NCI-H128 (cell line): Measurements from ENCODE around the gene TPSD1.
A peak's percentile ranks its signal among the peaks of the same experiment; 100 is the strongest.
"Not testable (repeated sequence)": the region's sequence is repeated elsewhere in the genome, so short reads cannot be mapped to it uniquely, and the experiment has no call there.

Source experiments
- DNase-seq: peaks from one replicate; lab custom pipeline; 2025; ENCODE audit not compliant: unreplicated experiment; lab: John Stamatoyannopoulos, UW

Gene TPSD1

DNA sequence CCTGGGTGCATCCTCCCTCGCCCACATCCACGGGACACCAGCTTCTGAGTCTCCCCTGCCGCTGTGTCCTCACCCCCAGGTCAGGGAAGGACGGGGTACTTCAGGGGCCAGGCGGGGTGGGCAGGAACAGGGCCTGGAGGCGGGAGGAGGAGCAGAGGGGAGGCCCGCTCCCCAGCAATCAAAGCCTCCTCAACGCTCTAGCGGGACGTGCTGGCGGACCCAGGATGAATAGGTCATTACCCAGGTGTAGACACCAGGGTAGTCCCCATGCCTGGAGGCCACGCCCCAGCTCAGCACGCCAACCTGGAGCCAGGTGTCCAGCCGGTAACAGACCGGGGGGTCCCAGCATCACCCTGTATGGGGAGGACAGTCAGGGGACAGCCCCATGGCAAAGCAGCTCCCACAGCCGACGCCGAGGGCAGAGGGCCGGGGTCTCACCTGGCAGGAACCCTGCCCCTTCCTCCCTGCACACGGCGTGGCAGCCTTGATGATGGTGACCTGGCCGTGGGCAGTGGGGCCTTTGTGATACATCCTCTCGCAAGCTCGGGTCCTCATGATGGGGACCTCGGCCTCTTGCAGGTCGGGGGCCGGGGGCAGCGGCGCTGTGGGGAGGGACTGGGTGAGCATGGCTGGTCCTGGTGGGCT, 24.2 kb downstream of the TPSD1 start:
- DNase-seq, result no peak

DNA sequence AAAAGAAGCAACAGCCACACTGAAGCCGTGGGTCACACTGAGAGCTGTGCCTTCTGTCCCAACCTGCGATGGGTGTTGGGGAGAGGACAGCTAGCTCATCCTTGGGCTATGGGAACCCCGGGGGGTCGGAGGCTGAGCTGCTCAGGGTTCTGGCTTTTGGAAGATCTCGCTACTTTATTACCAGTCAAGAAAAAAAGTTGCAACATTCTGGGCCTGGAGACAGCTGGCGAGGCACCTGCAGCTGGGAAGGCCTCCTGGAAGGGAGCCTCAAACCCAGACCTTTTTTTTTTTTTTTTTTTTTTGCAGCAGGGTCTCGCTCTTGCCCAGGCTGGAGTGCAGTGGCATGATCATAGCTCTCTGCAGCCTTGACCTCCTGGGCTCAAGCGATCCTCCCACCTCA, 24.9 kb downstream of the TPSD1 start:
- no peak for DNase-seq

DNA sequence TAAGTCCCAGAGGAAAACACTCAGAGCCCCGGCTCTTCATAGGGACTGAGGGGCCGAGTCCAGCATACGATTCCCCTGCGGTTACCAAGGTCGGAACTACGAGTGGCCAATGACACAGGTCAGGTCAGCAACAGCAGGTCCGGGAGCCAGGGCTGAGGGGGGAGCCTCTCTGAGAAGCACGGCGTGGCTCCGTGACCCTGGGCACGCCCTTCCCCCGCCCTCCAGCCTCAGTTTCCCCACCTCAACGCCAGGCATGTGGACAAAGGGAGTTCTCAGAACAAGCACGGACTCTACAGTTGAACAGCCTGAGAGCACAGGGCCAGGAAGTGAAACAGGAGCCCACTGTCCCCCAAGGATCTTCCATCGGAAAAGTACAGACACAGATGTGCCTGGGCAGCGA, 25.6 kb downstream of the TPSD1 start:
- DNase-seq, result no peak

DNA sequence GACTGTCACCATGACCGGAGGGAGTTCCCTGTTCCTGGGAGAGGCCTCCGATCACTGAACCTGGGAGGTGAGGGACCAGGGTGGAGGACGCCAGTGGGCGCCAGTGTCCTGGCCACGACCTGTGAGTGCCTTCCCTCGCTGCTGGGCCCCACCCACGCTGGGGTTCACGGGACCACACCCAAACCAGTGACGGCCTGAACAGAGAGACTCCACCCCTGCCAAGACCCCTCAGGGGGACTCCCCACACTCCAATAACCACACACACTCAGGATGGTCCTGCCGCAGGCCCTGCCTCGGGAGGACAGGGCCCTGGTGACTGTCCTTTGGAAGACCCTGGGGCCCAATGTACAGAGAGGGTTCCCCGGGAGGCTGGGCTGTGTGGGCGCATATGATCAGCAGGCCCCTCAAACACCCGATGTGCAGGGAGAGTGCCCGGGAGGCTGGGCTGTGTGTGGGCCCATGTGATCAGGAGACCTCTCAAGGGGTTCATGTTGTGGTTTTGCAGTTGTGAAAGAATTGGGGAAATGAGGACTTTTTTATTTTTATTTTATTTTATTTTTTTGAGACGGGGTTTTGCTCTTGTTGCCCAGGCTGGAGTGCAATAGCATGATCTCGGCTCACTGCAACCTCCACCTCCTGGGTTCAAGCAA, 26.6 kb downstream of the TPSD1 start:
- no peak for DNase-seq

DNA sequence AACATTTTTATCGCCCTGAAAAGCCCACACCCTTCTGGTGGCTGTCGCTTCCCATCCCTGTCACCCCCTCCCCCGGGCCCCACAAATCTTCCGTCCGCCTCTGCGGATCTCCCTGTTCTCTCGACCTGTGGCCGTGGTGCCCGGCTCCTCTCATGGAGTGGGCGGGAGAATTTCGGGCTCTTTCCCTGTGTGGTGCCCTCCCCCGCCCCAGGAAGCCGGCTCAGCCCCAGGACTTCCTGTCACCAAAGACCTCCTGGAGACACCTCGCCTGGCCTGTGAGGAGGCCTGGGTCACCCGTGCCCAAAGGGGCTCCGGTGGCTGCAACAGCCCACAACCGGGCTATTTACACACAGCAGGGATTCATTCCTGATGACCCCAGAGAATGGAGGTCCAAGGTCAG, 27.4 kb downstream of the TPSD1 start:
- DNase-seq, result no peak

DNA sequence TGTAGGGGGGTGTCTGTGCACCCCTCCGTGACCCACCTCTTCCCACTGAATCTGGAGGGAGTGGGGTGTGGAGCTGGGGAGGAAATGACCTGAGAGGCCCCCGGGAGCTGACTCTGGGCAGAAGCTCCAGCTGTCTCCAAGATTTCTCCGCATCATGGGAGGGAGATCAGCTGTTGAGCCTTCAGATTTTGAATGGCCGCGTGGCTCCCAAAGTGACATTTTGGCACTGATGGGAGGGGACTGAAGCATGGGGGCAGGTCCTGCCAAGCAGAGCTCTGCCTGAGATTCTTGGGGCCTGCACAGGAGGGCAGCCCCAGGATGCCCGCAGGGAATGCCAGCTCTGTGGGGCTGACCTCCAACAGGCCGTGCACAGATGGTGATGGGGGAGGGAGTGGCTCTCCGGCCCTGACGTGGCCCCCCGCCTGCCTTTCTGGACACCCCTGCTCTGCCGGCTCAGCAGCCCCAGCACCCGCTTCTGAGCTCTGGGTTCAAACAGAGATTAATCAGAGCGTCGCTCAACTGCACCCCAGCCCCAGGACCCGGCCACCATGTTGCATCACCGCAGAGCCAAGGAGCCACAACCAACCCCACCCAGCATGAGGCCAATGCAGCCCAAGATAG, 28.2 kb downstream of the TPSD1 start:
- no peak for DNase-seq

DNA sequence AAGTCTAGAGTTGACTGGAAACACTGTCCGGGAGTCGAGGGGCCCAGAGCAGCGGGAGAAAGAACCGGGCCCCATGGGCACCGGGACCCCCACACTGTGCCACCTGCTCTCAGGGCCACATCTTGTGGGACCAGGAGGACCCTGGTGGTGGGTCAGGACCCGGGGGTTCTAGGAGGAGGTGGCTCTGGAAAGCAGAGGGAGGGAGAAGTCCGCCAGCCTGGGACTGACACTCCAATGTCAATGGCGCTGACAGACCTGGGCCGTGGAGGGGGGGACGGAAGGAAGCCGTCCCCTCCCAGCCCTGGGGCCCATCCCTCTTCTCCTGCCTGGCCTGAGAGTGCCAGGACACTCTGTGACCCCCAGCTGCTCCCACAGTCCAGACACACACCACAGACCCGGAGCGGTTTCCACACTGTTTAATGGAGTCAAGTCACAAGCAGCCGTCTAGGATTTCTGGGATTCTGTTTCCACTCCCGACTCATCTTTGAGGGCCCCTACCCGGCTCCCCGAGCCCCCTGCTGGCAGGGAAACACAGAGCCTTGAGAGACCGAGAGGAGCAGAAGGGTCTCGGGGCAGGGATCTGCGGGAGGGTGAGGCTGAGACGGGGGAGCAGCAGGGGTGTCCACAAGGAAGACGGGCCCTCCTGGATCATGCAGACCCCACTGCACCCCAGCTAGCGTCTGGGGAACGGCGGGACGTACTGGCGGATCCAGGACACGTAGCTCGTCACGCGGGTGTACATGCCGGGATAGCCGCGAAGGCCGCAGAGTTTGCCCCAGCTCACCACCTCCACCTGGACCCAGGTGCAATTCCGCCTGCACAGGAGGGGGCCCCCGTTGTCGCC, 30.0 kb downstream of the TPSD1 start:
- no peak for DNase-seq

DNA sequence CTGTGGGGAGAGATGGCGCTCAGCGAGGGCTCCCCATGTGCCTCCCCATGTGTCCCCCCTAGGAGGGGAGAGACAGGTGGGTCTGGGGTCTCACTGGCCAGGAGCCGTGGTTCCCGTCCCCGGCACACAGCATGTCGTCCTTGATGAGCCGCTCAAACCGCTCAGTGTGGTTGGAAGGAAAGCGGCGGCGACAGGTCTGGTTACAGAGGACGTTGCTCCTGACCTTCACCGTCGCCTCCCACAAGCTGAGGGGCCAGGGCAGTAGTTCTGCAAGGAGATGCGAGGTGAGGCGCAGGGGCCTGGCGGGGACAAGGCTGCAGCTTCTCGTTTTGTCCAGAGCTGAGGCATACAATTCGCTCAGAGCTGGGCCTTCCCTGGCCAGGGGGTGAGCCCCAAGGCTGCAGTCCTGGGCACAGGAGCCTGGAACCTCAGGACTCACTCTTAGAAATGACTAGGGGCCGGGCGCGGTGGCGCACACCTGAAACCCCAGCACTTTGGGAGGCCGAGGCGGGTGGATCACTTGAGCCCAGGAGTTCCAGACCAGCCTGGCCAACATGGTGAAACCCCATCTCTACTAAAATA, 30.7 kb downstream of the TPSD1 start:
- DNase-seq, result no peak

DNA sequence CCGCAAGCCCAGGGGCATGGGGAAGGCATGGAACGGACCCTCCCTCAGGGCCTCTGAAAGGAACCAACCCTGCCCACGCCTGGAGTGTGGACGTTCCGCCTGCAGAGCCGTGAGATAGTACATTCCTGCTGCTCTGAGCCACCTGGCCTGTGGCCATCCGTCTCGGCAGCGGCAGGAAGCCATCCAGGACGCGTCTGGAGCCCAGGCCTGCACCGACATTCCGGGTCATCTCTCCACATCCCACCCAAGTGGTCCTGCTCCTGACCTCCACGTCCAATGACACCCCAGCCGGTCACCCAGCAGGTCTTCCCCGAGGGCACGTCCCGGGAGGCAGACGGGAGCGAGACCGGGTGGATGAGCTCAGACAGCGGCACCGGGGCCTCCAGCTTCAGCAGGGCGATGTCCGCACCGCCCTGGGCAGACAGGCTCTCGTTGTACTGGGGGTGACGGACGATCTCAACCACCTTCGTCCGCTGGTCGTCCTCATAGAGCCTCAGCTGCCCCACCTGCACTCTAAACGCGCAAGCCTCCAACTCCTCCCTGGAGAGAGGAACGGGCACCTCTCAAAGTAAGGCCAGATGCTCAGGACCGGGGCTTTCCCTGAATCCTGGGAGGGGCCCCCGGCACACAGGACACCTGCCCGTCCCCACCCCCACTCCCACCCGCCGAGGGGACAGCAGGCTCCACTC, 32.3 kb downstream of the TPSD1 start:
- no peak for DNase-seq

DNA sequence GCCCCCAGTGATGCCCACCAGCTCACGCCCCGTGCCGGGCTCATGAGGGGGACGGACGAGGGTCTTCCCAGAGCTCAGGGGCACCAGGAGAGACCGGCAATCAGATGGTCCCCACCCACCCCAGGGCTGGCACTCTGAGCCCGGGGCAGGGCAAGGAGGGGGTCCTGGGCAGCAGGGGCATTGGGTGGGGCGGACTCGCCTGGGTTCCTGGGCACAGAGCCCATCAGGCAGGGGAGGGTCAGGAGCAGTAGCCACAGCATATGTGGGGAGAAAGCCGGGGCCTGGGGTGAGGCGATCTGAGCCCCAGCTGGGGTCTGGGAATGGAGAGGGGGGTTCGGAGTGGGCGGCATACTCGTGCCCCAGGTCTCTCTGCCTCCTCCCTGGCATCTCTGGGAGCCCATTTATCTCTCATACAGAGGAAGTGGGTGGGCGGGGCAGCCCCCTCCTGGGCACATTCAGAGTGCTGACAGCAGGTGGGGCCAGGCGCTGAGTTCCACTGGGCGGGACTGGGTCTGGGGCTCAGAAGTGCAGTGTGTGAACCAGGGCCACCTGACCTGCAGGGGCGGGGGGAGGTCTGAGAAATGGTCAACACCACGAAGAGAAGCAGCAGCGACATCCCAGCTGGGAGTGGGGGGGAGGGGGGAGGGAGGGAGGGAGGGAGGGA, 33.1 kb downstream of the TPSD1 start:
- DNase-seq, result no peak

DNA sequence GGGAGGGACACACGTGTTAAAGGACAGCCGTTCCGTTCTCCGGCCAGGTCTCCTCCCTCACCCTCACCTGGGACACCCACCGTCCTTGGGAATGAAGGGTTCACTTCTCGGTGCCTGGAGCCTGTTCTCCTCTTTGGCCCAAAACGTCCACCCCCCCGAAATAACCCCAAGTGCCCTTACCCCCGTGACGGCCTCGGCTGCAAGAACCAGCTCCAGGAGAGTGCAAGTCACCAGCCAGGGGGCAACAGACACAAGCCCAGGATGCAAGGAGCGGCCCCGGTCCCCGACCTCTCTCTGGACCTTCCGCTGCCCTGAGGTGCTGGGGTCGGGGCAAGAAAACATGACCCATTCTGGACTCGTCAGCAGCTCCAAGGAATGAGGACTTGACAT, 33.6 kb downstream of the TPSD1 start:
- DNase-seq, result no peak

DNA sequence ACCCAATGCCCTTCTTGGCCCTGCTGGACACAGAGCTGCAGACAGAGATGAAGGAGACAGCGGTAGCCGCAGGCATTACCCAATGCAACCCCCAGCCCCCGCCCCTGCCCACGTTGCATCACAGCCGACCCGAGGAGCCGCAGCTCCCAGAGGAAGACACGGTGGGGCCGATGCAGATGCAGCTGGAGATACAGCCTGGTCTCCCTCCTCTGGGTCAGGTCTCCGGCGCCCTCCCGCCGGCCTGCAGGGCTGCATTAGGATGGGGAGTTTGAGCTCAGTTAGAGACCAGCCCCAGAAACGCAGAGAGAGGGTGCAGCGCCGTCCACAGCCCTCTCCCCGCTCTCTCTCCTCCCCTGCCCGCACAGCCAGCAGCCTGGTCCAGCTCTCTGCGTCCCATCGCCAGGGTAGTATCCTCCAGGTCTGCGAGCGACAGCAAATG, 34.2 kb downstream of the TPSD1 start:
- DNase-seq, result no peak

DNA sequence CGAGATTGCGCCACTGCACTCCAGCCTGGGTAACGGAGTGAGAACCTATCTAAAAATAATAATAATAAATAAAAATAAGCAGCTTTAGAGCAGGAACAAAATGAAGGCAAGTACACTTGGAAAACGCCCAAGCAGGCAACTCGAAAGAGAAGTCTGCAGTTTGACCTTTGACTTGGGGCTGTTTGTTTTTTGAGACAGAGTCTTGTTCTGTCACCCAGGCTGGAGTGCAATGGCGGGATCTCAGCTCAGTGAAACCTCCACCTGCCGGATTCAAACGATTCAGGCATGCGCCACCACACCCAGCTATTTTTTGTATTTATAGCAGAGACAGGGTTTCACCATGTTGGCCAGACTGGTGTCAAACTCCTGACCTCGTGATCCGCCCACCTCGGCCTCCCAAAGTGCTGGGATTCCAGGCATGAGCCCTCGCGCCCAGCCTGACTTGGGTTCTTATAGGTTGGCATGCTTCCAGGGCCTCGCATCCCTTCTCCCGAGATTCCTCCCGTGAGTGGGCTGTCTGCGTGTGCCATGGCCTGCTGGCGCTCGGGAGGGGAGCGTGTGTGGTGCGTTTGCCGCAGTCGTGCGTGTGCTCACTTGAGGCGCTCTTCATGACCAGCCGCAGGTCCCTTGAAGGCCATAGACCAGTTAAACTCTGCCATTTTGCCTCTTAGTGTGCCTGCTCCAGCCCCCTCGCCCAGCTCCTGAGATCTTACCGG, 35.1 kb downstream of the TPSD1 start:
- no peak for DNase-seq

DNA sequence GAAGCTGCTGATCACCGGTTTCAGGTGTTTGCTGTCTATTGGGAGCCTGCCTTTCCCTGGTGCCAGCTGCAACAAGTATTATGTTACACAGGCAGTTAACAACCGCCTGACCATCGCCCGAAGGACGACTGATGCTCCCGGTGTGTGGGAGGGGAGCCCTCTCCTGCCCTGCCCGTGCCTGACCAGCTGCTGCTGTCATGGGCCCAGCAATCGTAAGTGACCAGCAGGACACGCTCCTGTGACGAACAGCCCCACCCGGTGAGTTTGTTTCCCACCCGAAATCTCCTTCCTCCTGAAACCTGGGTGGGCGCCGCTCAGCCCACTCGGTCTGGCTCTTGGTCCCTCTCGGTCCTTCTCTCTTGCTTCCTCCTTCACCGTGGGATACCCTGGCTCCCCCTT, 35.7 kb downstream of the TPSD1 start:
- peak; percentile 36 for DNase-seq

DNA sequence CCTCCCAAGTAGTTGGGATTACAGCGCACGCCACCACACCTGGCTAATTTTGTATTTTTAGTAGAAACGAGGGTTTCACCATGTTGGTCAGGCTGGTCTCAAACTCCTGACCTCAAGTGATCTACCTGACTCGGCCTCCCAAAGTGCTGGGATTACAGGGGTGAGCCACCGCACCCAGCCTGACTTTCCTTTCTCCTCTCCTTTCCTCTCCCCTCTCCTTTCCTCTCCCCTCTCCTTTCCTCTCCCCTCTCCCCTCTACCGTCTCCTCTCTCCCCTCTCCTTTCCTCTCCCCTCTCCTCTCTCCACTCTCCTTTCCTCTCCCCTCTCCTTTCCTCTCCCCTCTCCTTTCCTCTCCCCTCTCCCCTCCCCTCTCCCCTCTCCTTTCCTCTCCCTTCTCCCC, 36.3 kb downstream of the TPSD1 start:
- not testable (repeated sequence) for DNase-seq

DNA sequence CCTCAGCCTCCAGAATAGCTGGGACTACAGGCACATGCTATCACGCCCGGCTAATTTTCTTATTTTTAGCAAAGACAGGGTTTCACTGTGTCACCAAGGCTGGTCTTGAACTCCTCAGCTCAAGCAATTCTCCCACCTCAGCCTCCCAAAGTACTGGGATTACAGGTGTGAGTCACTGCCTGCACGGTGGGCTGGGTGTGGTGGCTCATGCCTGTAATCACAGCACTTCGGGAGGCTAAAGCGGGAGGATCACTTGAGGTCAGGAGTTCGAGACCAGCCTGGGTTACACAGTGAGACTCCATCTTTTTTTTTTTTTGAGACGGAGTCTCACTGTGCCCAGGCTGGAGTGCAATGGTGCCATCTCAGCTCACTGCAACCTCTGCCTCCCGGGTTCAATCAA, 36.9 kb downstream of the TPSD1 start:
- DNase-seq, result not testable (repeated sequence)

DNA sequence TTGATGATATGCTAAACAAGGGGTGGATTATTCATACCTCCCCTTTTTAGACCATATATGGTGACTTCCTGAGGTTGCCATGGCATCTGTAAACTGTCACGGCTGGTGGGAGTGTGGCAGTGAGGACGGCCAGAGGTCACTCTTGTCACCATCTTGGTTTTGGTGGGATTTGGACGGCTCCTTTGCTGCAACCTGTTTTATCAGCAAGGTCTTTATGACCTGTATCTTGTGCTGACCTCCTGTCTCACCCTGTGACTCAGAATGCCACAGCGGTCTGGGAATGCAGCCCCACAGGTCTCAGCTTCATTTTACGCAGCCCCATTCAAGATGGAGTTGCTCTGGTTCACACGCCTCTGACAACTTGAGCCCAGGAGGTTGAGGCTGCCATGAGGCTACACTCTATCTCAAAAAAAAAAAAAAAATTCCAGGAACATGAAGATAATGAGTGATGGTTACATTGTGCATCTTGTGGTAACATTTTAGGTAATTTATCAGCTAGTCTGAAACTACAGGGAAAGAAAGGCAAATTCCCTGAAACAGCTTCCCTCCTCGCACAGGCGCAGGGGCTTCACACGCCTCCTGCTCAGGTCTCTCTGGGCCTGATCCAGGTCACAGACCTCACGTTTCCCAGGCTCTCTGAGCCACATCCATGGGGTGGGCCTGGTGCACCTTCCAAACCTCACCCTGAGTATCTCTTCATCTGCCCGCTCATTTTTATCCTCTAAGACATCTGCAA, 38.2 kb downstream of the TPSD1 start:
- no peak for DNase-seq

DNA sequence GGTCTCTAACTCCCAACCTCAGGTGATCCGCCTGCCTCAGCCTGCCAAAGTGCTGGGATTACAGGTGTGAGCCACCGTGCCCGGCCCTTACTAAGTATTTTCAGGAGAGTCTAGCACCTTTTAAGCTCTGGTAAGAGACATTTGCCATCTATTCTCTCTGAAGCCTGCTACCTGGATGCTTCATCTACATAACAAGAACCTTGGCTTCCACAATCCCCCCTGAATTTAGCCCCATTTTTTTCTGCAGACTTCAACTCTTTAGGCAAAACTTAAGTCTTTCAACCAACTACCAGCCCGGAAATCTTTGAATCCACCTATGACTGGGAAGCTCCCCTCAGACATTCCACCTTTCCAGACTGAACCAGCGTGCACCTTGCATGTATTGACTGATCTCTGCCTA, 39.6 kb downstream of the TPSD1 start:
- DNase-seq, result no peak

DNA sequence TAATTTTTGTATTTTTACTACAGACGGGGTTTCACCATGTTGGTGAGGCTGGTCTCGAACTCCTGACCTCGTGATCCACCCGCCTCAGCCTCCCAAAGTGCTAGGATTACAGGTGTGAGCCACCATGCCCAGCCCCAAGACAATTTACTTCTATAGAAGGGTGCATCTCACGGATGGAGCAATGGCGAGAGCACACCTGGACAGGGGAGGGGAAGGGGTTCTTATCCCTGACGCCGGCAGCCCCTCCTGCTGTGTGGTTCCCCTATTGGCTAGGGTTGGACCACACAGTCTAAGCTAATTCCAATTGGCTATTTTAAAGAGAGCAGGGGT, 40.8 kb downstream of the TPSD1 start:
- not testable (repeated sequence) for DNase-seq
